H1 (cell line): ENCODE results near the gene PEPD.

ENCODE experiments used
- CBX8 ChIP-seq: fragments of 300-800, 300-1000 bp; sonication (generic); IDR thresholded peaks from 2 replicates; pipeline ENCODE4 v1.7.1; 2016; ENCODE audit warnings: low read depth, low read length, borderline replicate concordance
- CTCF ChIP-seq, 3 experiments: IDR thresholded peaks; 1 replicate in 2 of 3; 2 replicates in 1 of 3; pipeline versions ENCODE4 v1.5.1 to v1.6.1; 2011; ENCODE audit warnings: low read length in 3 of 3, mild to moderate bottlenecking in 3 of 3, inconsistent platforms in 2 of 3, low read depth in 1 of 3, moderate library complexity in 1 of 3; ENCODE audit not compliant: insufficient read depth in 1 of 3; ENCODE audit errors: control extremely low read depth in 1 of 3
- FOSL1 ChIP-seq: IDR thresholded peaks from 2 replicates; pipeline ENCODE4 v1.6.1; 2011; ENCODE audit warnings: mild to moderate bottlenecking, low read depth, low read length, moderate library complexity; ENCODE audit not compliant: insufficient read depth
- JUN ChIP-seq: IDR thresholded peaks from 2 replicates; pipeline ENCODE4 v1.6.1; 2011; ENCODE audit warnings: low read depth, mild to moderate bottlenecking, improper control_type of control experiment, low read length
- JUND ChIP-seq: IDR thresholded peaks from 2 replicates; pipeline ENCODE4 v1.6.1; 2011; ENCODE audit warnings: mild to moderate bottlenecking, improper control_type of control experiment, low read length
- POLR2A ChIP-seq, 2 experiments: IDR thresholded peaks; 1 replicate in 1 of 2; 2 replicates in 1 of 2; pipeline ENCODE4 v1.6.1; 2011; ENCODE audit warnings: low read depth in 2 of 2, low read length in 2 of 2, mild to moderate bottlenecking in 2 of 2; ENCODE audit errors: control extremely low read depth in 1 of 2
- RFX5 ChIP-seq: IDR thresholded peaks from 2 replicates; pipeline ENCODE4 v1.6.1; 2011; ENCODE audit warnings: low read depth, low read length, improper control_type of control experiment, borderline replicate concordance
- SP1 ChIP-seq: IDR thresholded peaks from 2 replicates; pipeline ENCODE4 v1.6.1; 2011; ENCODE audit warnings: low read depth, low read length

GRCh38 chr19:33511346-33511745 is 10.2 kb downstream of the PEPD start:
- TF ChIP-seq JUND (no peak), JUN (no peak), RFX5 (no peak), CTCF (IDR thresholded peaks at IDR 0.05; ENCODE audit: control extremely low read depth in 1 of 3, insufficient read depth in 1 of 3, low read depth in 1 of 3, low read length in 3 of 3) (no peak), SP1 (no peak), CBX8 (no peak), POLR2A (IDR thresholded peaks at IDR 0.05; ENCODE audit: control extremely low read depth in 1 of 2, low read depth in 2 of 2, low read length in 2 of 2) (no peak), FOSL1 (no peak)
